ENCODE data around the gene SIAE.
A peak's percentile ranks its signal among the peaks of the same experiment; 100 is the strongest.
"Not testable (repeated sequence)": the region's sequence is repeated elsewhere in the genome, so short reads cannot be mapped to it uniquely, and the experiment has no call there.

SIAE gene

GRCh38 chr11:124622531-124623451 lies 50.7 kb downstream of the SIAE start, which contains the start of gene TBRG1:
Gene TBRG1, plus strand, starts transcription at chr11:124622864. Its CDS starts 220 bp downstream, at chr11:124623084.
- DNase-seq: peak; percentile 85 to 87

GRCh38 chr11:124618863-124619262 lies 54.7 kb downstream of the SIAE start:
- DNase-seq: no peak

- DNase-seq: no peak
Observed at GRCh38 chr11:124612567-124613246, 60.8 kb downstream of the SIAE start.

- DNase-seq: no peak
Observed at GRCh38 chr11:124612045-124612444, 61.5 kb downstream of the SIAE start.

GRCh38 chr11:124611064-124611463 lies 62.5 kb downstream of the SIAE start, which contains the start of gene PANX3:
Gene PANX3, plus strand, starts transcription at chr11:124611428. Its CDS starts 129 bp downstream, at chr11:124611557.
- DNase-seq: no peak

- no peak for DNase-seq
Observed at GRCh38 chr11:124610295-124610694, 63.2 kb downstream of the SIAE start.

- no peak for DNase-seq
Observed at GRCh38 chr11:124608147-124608546, 65.4 kb downstream of the SIAE start.

- peak; percentile 2 to 34 for DNase-seq
Observed at GRCh38 chr11:124605719-124606118, 67.8 kb downstream of the SIAE start.

- not testable (repeated sequence) for DNase-seq
Observed at GRCh38 chr11:124602723-124603122, 70.8 kb downstream of the SIAE start.

- no peak for DNase-seq
Observed at GRCh38 chr11:124602193-124602592, 71.3 kb downstream of the SIAE start.

GRCh38 chr11:124600621-124601320 lies 72.8 kb downstream of the SIAE start:
- no peak for DNase-seq

- DNase-seq: no peak
Observed at GRCh38 chr11:124597626-124598025, 75.9 kb downstream of the SIAE start.

GRCh38 chr11:124595302-124595701 lies 78.2 kb downstream of the SIAE start:
- no peak for DNase-seq

- no peak for DNase-seq
Observed at GRCh38 chr11:124592627-124593026, 80.9 kb downstream of the SIAE start.

GRCh38 chr11:124591430-124591829 lies 82.1 kb downstream of the SIAE start:
- DNase-seq: no peak

GRCh38 chr11:124586238-124586860 lies 87.2 kb downstream of the SIAE start:
- peak; percentile 14 to 24 for DNase-seq

- DNase-seq: no peak
Observed at GRCh38 chr11:124584681-124585372, 88.7 kb downstream of the SIAE start.

- DNase-seq: no peak
Observed at GRCh38 chr11:124583781-124584180, 89.8 kb downstream of the SIAE start.
